ENCODE data around the gene ZNF488. TPM values are rescaled to one million over a fixed set of nuclear protein-coding genes. Genes with fewer than 3 reads are reported as not detected.

The ZNF488 gene
- total RNA-seq, 4 donors from 2014 or later = 0.11 TPM; not detected in 3

GRCh38 chr10:47415520-47416304 is 31.6 kb upstream of the ZNF488 start:
- Histone ChIP-seq H3K9me3 (no peaks in the 10 kb centered on the region), H3K27me3 (peaks cover 0 to 8% (median 0%) of the 10 kb centered on the region in 4 donors), H3K36me3 (no peaks in the 10 kb centered on the region), H3K27ac (replicated peaks in 1 of 4) (no peak overlapping the region), H3K4me3 (no peak overlapping the region), H3K4me1 (no peaks in the 10 kb centered on the region)
- DNase-seq (ENCODE audit: extremely low spot score) = no peak
- WGBS = 95% methylated on average over 6 of the region's 6 CpGs
- intact Hi-C loops (cut with DNase I) = no loop called here
- TF ChIP-seq POLR2A (IDR thresholded peaks at IDR 0.05; ENCODE audit: low read depth) (no peak), EP300 (IDR thresholded peaks at IDR 0.05) (no peak), POLR2AphosphoS5 (IDR thresholded peaks at IDR 0.05) (no peak)
- TF ChIP-seq, protein P1, sequence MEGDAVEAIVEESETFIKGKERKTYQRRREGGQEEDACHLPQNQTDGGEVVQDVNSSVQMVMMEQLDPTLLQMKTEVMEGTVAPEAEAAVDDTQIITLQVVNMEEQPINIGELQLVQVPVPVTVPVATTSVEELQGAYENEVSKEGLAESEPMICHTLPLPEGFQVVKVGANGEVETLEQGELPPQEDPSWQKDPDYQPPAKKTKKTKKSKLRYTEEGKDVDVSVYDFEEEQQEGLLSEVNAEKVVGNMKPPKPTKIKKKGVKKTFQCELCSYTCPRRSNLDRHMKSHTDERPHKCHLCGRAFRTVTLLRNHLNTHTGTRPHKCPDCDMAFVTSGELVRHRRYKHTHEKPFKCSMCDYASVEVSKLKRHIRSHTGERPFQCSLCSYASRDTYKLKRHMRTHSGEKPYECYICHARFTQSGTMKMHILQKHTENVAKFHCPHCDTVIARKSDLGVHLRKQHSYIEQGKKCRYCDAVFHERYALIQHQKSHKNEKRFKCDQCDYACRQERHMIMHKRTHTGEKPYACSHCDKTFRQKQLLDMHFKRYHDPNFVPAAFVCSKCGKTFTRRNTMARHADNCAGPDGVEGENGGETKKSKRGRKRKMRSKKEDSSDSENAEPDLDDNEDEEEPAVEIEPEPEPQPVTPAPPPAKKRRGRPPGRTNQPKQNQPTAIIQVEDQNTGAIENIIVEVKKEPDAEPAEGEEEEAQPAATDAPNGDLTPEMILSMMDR (IDR thresholded peaks at IDR 0.05) = no peak

GRCh38 chr10:47414752-47415519 is 30.8 kb upstream of the ZNF488 start:
- no peak for TF ChIP-seq EP300 (IDR thresholded peaks at IDR 0.05)
- no peak for TF ChIP-seq POLR2A (IDR thresholded peaks at IDR 0.05; ENCODE audit: low read depth)
- no peak for TF ChIP-seq POLR2AphosphoS5 (IDR thresholded peaks at IDR 0.05)
- TF ChIP-seq, protein P1 (IDR thresholded peaks at IDR 0.05) = no peak
- WGBS = 79% methylated on average over 14 of the region's 19 CpGs
- H3K27me3 ChIP-seq = peaks cover 0 to 7% (median 0%) of the 10 kb centered on the region in 4 donors
- H3K4me1 ChIP-seq = no peaks in the 10 kb centered on the region
- no peak for DNase-seq (ENCODE audit: extremely low spot score)
- H3K27ac ChIP-seq (replicated peaks in 1 of 4) = no peak overlapping the region
- intact Hi-C loops (cut with DNase I) = no loop called here
- H3K36me3 ChIP-seq = no peaks in the 10 kb centered on the region
- no peaks in the 10 kb centered on the region for H3K9me3 ChIP-seq
- H3K4me3 ChIP-seq = no peak overlapping the region

GRCh38 chr10:47414227-47414592 is 30.1 kb upstream of the ZNF488 start:
- Histone ChIP-seq H3K27ac (replicated peaks in 1 of 4) (no peak overlapping the region), H3K36me3 (no peaks in the 10 kb centered on the region), H3K9me3 (no peaks in the 10 kb centered on the region), H3K4me3 (no peak overlapping the region), H3K27me3 (peaks cover 0 to under 1% (median 0%) of the 10 kb centered on the region in 4 donors), H3K4me1 (no peaks in the 10 kb centered on the region)
- no peak for TF ChIP-seq POLR2A (IDR thresholded peaks at IDR 0.05; ENCODE audit: low read depth)
- TF ChIP-seq, protein P1 (IDR thresholded peaks at IDR 0.05) = no peak
- no peak for TF ChIP-seq POLR2AphosphoS5 (IDR thresholded peaks at IDR 0.05)
- 100% methylated on average over 1 of the region's 2 CpGs for WGBS
- intact Hi-C loops (cut with DNase I) = no loop called here
- no peak for DNase-seq (ENCODE audit: extremely low spot score)

DNA sequence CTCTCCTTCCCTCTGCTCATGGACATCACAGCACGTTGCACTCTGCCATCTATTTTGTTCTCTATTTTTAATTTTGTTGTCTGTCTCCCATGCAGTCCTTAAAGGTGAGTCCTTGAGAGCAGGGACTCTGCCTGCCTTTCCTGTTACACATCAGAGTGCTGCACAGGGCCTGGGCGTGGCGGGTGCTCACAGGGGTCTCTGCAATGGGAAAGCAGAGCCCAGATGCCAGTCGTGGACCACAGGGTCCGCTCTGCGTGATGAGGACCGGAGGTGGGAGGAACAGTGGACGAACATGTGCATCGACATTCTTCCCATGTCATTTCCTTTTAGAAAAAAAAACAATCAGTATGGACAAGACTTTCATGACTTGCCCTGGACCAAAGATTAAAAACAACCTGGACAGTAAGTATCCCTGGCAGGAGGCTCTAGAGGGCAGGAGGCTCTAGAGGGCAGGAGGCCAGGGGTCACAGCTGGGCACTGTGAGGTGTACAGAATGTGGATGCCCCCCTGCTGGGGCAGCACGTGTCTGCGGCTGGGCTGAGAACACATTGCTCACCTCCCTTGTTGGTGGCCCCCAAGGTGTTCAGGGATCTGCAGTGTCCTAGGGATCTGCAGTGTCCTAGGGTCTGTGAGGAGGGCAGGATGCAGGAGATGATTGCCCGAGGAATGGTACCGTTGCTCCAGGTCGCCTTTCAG is 29.6 kb upstream of the ZNF488 start:
- Histone ChIP-seq H3K27me3 (no peaks in the 10 kb centered on the region), H3K36me3 (no peaks in the 10 kb centered on the region), H3K4me1 (no peaks in the 10 kb centered on the region), H3K27ac (replicated peaks in 1 of 4) (no peak overlapping the region), H3K4me3 (no peak overlapping the region), H3K9me3 (no peaks in the 10 kb centered on the region)
- WGBS = 87% methylated on average over 14 of the region's 14 CpGs
- no peak for TF ChIP-seq EP300 (IDR thresholded peaks at IDR 0.05)
- no peak for DNase-seq (ENCODE audit: extremely low spot score)
- intact Hi-C loops (cut with DNase I) = no loop called here

- no peak overlapping the region for H3K27ac ChIP-seq (replicated peaks in 1 of 4)
- H3K36me3 ChIP-seq = no peaks in the 10 kb centered on the region
- no peaks in the 10 kb centered on the region for H3K4me1 ChIP-seq
- intact Hi-C loops (cut with DNase I) = no loop called here
- H3K9me3 ChIP-seq = no peaks in the 10 kb centered on the region
- WGBS = 81% methylated on average over 2 of the region's 2 CpGs
- H3K4me3 ChIP-seq = no peak overlapping the region
- H3K27me3 ChIP-seq = no peaks in the 10 kb centered on the region
- TF ChIP-seq, protein P1 (IDR thresholded peaks at IDR 0.05) = no peak
- no peak for TF ChIP-seq POLR2AphosphoS5 (IDR thresholded peaks at IDR 0.05)
- no peak for TF ChIP-seq POLR2A (IDR thresholded peaks at IDR 0.05; ENCODE audit: low read depth)
- no peak for TF ChIP-seq EP300 (IDR thresholded peaks at IDR 0.05)
- no peak for DNase-seq (ENCODE audit: extremely low spot score)
Measured at GRCh38 chr10:47412869-47413268, 28.8 kb upstream of the ZNF488 start.

Measured in esophagus muscularis mucosa (tissue), 4 donors.